TTC549 (cell line): Measurements from ENCODE around the gene FTSJ3.
"Not testable (repeated sequence)": the region's sequence is repeated elsewhere in the genome, so short reads cannot be mapped to it uniquely, and the experiment has no call there.

ENCODE experiments used
- FAIRE-seq: peaks from 2 replicates; lab custom pipeline; 2012; peaks lifted over from hg19 to GRCh38; lab: Jason Lieb, UNC

The FTSJ3 gene, protein sequence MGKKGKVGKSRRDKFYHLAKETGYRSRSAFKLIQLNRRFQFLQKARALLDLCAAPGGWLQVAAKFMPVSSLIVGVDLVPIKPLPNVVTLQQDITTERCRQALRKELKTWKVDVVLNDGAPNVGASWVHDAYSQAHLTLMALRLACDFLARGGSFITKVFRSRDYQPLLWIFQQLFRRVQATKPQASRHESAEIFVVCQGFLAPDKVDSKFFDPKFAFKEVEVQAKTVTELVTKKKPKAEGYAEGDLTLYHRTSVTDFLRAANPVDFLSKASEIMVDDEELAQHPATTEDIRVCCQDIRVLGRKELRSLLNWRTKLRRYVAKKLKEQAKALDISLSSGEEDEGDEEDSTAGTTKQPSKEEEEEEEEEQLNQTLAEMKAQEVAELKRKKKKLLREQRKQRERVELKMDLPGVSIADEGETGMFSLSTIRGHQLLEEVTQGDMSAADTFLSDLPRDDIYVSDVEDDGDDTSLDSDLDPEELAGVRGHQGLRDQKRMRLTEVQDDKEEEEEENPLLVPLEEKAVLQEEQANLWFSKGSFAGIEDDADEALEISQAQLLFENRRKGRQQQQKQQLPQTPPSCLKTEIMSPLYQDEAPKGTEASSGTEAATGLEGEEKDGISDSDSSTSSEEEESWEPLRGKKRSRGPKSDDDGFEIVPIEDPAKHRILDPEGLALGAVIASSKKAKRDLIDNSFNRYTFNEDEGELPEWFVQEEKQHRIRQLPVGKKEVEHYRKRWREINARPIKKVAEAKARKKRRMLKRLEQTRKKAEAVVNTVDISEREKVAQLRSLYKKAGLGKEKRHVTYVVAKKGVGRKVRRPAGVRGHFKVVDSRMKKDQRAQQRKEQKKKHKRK

DNA sequence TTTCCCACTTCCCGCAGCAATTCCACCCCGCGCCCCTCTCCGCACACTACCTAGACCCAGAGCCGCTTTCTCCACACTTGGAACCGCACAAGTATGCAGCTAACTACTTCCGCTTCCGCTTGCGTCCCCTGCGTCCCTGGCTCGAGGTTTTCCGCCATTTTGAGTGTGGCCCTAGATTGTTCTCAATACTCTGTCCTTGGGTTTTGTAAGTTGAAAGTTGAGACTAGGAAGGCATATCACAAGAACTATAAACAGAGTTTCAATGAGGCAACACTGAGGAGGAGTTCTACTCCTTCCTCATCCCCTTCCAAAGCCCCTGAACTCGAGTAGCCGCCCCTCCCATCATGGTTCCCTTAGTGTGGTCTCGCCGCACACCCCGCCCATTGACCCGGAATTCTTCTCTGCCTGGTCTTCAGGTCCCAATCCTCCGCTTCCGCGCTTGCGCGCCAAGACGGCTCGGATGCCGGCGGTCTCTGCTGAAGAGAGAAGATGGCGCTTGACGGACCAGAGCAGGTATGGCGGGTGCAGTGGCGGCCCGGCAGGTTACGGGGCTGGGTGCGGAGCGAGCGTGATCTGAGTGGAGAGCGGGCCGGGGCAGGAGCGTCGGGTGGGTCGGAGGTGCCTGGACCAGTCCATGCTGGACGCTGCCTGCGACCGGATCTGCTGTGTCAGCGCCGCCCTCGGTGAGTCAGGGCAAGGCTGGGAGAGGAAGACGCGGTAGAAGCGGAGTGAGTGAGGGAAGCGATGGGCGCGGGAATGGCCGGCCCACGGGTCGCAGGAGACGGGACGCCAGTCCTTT is at the start of gene FTSJ3, which contains the start of gene PSMC5:
TSS of gene FTSJ3 (minus strand) at position 662 of the 799 bp plus-strand sequence. CDS start 761 bp downstream, outside the sequence.
TSS of gene PSMC5 (plus strand) at position 430 of the 799 bp plus-strand sequence. CDS start at position 490, 60 bp downstream.
- no peak for FAIRE-seq

- FAIRE-seq: not testable (repeated sequence)
Measured at GRCh38 chr17:63874693-63875092, 47.2 kb upstream of the FTSJ3 start.

- FAIRE-seq: not testable (repeated sequence)
Measured at GRCh38 chr17:63874061-63874626, 46.7 kb upstream of the FTSJ3 start.

GRCh38 chr17:63873577-63873976 is 46.1 kb upstream of the FTSJ3 start, which contains the start of gene CSH2:
CSH2 (minus strand) TSS chr17:63873677; CDS start chr17:63873614, 63 bp downstream.
- not testable (repeated sequence) for FAIRE-seq

DNA sequence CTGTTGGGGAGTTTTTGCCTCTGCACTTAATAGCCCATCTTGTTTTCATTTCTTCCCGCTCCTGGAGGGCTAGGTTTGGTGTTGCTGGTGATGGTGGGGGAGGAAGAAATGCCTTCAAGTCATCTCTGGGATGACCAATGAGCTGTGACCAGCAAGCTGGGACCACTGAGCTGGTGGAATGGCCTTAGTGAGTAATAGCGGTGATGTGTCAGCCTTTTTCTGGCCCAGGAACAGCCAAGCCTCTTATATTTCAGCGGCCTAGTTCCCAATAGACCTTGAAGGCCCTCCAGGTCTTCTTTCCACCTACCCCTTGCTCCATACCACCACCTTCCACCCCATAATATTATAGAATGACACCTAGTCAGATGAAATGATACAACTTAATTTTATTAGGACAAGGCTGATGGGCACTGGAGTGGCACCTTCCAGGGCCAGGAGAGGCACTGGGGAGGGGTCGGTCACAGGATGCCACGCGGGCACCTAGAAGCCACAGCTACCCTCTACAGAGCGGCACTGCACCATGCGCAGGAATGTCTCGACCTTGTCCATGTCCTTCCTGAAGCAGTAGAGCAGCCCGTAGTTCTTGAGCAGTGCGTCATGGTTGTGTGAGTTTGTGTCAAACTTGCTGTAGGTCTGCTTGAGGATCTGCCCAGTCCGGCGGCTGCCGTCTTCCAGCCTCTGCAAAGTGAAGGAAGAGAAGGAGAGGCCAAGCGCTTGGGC is 44.3 kb upstream of the FTSJ3 start:
- not testable (repeated sequence) for FAIRE-seq

DNA sequence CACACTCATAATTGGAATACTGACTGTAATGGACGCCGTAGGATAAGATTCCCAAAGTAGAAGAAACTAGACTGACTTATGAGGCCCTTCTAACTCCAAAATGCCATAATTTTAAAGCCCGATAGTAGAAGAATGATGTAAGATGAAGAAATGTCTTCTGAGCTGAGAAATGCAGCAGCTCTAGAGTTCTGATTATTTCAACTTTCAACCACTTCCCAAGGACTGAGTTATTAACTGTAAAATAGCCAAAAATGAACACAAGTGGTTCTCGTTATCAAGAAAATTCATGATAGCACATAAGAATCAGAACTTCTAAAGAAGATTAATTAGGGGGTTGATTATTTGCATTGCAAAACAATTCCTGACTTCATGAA is 42.8 kb upstream of the FTSJ3 start:
- not testable (repeated sequence) for FAIRE-seq

- not testable (repeated sequence) for FAIRE-seq
Measured at GRCh38 chr17:63869491-63870291, 42.2 kb upstream of the FTSJ3 start.

GRCh38 chr17:63866625-63867024 is 39.2 kb upstream of the FTSJ3 start:
- FAIRE-seq: not testable (repeated sequence)

- FAIRE-seq: no peak
Measured at GRCh38 chr17:63859257-63859656, 31.8 kb upstream of the FTSJ3 start.

DNA sequence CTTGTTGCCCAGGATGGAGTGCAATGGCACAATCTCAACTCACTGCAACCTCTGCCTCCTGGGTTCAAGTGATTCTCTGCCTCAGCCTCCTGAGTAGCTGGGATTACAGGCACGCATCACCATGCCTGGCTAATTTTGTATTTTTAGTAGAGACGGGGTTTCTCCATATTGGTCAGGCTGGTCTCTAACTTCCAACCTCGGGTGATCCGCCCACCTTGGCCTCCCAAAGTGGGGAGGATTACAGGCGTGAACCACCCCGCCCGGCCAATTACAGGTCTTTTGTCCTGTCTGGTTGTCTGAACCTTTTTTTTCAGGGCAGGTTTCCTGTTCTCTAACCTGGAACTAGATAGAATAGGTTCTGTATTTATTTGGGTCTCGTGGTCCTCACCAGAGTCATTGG is 29.0 kb upstream of the FTSJ3 start:
- not testable (repeated sequence) for FAIRE-seq

- FAIRE-seq: no peak
Measured at GRCh38 chr17:63855185-63855584, 27.7 kb upstream of the FTSJ3 start.

DNA sequence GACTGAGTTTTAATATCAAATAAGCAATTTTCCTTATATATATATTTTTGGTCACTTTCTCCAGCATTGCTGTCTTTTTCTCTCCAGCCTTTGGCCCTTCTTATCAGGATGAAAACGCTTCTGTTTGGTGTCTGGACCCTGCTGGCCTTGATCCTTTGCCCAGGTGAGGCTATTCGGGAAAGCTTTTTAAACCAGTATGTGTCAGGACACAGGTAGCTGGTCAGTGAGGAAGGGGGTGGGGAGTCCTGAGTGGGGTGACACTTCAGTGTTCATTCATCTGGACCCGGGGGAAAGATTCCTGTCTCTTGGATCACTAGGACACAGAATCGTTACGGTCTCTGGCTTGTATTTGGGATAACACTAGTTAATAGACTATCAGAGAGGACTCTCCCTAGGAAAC is 27.2 kb upstream of the FTSJ3 start:
- no peak for FAIRE-seq

DNA sequence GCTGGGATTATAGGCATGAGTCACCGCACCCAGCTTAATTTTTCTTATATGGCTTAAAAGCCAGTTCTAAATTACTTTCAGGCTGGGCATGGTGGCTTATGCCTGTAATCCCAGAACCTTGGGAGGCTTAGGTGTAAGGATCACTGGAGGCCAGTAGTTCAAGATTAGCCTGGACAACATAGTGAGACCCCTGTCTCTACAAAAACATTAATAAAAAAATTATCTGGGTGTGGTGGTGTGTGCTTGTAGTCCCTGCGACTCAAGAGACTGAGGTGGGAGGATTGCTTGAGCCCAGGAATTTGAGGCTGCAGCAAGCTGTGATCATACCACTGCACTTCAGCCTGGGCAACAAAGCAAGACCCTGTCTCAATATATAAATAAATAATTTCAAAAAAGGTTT is 25.8 kb upstream of the FTSJ3 start:
- FAIRE-seq: no peak

DNA sequence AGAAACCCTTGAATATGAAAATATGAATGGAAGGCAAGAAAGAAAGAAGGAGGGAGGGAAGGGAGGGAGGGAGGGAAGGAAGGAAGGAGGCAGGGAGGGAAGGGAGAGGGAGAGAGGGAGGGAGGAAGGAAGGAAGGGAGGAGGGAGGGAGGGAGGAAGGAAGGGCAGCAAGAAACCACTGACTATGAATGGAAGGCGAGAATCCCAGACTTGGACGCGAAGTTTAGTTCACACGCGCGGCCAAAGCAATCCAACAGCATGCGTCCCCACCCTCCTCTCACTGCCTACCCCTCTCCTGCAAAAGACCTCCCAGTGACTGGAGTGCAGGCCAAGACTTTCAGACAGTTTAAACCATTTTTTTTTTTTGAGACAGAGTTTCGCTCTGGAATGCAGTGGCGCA is 22.9 kb upstream of the FTSJ3 start:
- FAIRE-seq: no peak

- no peak for FAIRE-seq
Measured at GRCh38 chr17:63848834-63849689, 21.6 kb upstream of the FTSJ3 start.

DNA sequence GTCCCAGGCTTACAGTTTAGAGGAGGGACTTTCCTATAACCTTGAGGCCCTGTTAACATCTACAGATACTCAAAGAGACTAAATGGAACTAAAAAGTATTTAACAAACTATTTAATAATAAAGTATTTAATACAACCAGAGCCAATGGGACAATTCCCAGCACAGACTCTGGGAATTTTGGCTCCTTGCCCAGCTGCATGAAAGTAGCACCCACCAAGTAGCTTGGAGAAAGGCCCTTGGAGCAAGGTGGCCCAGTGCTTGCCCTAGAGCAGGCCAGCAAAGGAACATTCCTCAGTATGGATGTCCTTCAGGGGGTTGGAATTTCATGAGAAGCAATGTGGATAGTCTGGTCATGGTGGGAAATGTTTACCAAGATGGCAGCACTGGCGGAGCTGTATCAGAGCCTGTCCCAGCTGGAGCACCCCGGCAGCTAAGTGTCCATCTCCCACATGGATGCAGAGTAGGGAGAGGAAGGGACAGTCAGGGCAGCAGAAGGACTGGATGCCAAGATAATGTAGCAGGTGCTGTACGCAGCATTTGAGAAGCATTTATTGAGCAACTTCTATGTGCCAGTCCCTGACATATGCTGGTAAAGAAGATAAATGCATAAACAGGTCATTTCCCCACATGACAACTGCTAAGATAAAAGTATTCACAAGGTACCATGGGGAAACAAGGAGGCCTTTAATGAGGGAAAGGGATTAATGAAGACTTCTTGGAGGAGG is 20.2 kb upstream of the FTSJ3 start:
- no peak for FAIRE-seq

DNA sequence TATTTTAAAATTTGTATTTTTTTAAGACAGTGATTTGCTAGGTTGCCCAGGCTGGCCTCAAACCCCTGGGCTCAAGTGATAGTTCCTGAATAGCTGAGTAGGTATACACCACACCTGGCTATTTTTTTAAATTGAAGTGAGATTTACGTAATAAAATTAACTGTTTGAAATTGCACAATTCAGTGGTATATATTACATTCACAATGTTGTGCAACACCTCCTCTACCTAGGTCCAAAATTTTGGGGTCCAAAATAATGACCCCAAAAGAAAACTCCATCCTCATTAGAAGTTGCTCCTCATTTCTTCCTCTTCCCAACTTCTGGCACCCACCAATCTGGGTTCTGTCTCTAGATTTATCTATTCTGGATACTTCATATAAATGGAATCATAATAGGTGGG is 18.0 kb upstream of the FTSJ3 start:
- no peak for FAIRE-seq

- FAIRE-seq: no peak
Measured at GRCh38 chr17:63843910-63844677, 16.6 kb upstream of the FTSJ3 start.
